Lung microvascular endothelial cell (primary cell): Measurements from ENCODE around the gene NR3C2. TPM values are rescaled to one million over a fixed set of nuclear protein-coding genes. Genes with fewer than 3 reads are reported as not detected.
"Not testable (repeated sequence)": the region's sequence is repeated elsewhere in the genome, so short reads cannot be mapped to it uniquely, and the experiment has no call there.

Experiments used
- DNase-seq, 2 donors: peaks; one replicate each; pipeline versions ENCODE4 v3.0.0 to v3.0.0-alpha.2; 2010; ENCODE audit warnings: low read depth in 2 of 2
- total RNA-seq: library from RNA; depleted of rRNA; stranded (reverse); fragments of >200 nt; gene quantifications from 2 replicates; pipeline ENCODE4 v1.2.1, GENCODE V29; 2014

The NR3C2 gene
- total RNA-seq, 1 donor from 2014 or later, result 4.6 TPM

DNA sequence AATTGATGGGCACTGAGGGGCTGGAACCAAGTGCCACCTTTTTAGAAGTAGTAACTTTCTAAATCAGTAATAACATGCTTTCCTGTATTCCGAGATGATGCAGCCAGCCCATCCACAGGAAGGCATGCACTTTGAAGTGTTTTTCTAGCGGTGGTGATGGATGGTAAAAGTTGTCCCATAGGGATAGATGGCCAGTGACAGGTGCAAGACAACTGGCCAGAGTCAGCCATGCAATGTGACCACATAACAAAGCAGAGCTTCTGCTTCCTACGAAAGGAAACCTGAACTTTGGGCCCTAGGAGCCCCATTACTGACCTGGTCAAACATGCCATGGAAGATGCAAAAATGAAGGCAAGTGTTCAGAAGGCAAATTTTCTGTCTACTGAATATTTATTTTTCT lies 72.3 kb downstream of the NR3C2 start:
- no peak for DNase-seq

- DNase-seq, result no peak
These were observed 74.5 kb downstream of the NR3C2 start for GRCh38 chr4:148367756-148368155.

DNA sequence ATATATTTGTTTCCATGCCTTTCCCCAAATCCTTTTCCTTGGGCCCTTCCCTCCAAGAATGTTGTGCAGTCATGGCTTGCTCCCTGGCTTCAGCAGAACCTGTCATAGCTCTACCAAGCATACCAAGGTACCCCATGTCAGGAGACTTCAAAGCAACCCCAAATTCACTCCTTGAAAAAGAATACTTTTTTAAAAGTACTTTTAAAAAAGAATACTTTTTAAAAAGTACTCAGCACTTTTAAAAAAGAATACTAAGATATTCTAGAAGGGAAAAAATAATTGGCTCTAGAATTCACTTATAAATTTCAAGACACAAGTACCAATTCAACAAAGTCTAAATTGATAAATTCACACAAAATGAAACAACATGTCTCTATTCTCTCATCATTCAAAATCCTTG lies 76.0 kb downstream of the NR3C2 start:
- DNase-seq, result no peak

DNA sequence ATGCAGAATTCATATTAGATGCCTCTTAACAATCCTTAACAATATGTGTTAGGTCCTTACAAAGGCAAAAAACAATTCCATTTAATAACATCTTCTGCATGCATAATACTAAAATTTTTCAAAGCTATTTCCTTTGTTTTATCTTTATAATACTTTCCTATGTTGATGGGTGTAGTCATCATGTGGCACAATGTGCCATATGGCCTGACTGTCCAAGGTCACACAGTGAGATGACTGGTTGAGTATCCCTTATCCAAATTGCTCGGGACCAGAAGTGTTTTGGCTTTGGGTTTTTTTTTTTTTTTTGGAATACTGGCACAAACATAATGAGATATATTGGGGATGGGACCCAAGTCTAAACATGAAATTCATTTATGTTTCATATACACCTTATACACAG lies 77.7 kb downstream of the NR3C2 start:
- no peak for DNase-seq

- peak in 1 of 2 donors; percentile 32 for DNase-seq
These were observed 82.4 kb downstream of the NR3C2 start for GRCh38 chr4:148359769-148360168.

GRCh38 chr4:148355442-148356123 lies 86.6 kb downstream of the NR3C2 start:
- peak; percentile 51 to 91 for DNase-seq

DNA sequence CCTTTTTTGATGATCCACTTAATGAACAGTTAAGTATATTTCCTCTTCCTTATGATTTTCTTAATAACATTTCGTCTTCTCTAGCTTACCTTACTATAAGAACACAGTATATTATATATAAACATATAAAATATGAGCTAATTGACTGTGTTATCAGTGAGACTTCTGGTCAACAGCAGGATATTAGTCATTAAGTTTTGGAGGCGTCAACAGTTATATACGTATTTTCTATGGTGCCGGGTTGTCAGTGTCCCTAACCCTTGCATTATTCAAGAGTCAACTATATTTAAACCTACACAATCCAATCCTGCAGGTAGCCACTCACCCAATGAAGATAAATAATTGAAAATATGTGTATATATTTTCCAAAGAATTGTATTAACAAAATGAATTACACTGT lies 88.0 kb downstream of the NR3C2 start:
- peak; percentile 45 to 60 for DNase-seq

- DNase-seq, result peak in 1 of 2 donors; percentile 60
These were observed 88.6 kb downstream of the NR3C2 start for GRCh38 chr4:148353571-148353970.

DNA sequence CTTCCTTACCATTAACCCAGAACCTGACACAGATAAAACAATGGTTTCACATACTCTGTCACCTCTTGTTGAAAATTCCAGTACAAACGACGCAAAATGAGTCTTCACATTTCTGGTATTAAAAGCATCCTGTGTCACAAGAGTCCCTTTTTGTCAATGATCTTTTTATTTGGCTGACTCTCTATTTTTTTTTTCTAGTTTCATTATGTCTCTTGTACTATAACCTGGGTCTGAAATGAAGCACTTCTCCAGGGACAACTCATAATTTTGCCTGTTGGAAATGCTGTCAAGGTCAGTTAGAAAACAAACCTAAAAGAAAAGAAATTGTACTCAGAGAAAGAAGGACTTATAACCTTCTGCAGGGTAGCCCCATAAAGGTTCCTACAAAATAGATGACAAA lies 93.1 kb downstream of the NR3C2 start:
- DNase-seq, result no peak

DNA sequence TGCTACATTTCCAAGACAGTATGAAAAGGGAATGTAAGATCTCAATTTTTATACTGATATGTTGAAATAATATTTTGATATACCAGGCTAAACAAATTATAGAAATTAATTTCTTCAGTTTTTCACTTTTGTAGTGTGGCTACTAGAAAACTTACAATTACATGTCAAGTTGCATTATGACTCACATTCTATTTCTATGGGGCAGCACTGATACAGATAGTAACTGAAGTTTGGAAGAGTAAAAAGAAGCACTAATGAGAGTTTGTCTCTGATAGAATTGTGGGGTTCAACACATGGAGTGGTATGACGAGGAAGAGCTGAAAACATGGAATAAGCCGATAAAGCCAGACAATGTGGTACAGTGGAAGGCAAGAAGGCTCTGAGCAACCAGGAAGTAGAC lies 95.6 kb downstream of the NR3C2 start:
- no peak for DNase-seq

- no peak for DNase-seq
These were observed 96.7 kb downstream of the NR3C2 start for GRCh38 chr4:148345509-148345908.

- DNase-seq, result peak in 1 of 2 donors; percentile 35
These were observed 97.3 kb downstream of the NR3C2 start for GRCh38 chr4:148344941-148345340.

DNA sequence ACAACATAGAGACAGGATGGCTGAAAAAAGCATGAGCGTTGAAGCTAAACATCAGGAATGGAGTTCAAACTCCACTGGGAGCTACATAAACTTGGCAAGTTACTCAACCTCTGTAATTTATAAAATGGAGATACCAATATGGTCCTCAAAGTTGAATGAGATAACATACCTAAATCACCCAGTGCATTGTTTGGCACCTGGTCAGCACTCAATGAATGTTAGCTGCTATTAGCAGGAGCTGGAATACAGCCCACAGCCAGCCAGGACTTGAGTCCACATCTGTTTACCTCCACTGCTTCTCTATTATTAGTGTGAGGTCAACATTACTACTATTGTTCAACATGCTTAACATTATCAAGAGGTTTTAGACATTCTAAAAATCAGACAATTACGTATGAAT lies 97.9 kb downstream of the NR3C2 start:
- peak; percentile 27 to 44 for DNase-seq

- peak; percentile 44 to 71 for DNase-seq
These were observed 100.0 kb downstream of the NR3C2 start for GRCh38 chr4:148341980-148342800.

GRCh38 chr4:148335133-148335532 lies 107.1 kb downstream of the NR3C2 start:
- DNase-seq, result no peak

GRCh38 chr4:148333265-148333664 lies 108.9 kb downstream of the NR3C2 start:
- no peak for DNase-seq

GRCh38 chr4:148332486-148332885 lies 109.7 kb downstream of the NR3C2 start:
- no peak for DNase-seq

GRCh38 chr4:148330724-148331123 lies 111.5 kb downstream of the NR3C2 start:
- no peak for DNase-seq

DNA sequence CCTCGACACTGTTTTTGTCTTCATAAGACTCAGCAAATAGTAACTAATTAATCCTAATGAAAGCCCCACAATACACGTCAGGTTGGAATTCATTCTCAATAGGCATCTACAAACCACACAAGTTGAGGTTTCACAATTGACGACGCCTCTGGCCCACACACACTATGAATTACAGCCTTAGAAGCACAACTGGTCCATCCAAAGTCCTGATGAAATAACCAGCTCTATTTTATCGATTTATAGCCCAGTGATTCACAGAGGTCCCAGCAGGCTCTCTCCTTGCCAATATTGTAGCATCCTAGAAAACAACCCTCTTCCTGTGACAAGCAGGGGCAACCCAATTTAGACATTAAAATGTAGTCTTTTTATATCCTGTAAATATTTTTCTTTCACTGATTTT lies 112.1 kb downstream of the NR3C2 start:
- no peak for DNase-seq

- no peak for DNase-seq
These were observed 112.5 kb downstream of the NR3C2 start for GRCh38 chr4:148329751-148330150.

DNA sequence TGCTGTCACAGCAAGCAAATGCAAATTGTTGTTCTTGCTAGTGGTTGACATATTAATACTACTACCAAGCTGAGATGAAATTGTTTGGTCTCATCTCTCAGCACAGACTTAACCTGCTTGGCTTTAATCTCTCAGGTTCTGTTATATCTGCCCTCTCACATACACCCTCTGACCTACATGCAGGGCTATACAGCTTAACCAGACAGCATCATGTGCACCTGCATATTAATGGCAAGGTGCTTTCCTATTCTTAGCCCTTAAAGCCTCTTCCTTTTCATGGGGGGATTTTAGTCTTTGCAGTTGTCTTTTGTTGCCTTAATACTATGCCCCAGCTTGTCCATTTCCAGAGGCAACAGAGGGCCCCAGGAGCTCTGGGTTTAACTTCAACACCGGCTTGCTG lies 114.5 kb downstream of the NR3C2 start:
- no peak for DNase-seq

DNA sequence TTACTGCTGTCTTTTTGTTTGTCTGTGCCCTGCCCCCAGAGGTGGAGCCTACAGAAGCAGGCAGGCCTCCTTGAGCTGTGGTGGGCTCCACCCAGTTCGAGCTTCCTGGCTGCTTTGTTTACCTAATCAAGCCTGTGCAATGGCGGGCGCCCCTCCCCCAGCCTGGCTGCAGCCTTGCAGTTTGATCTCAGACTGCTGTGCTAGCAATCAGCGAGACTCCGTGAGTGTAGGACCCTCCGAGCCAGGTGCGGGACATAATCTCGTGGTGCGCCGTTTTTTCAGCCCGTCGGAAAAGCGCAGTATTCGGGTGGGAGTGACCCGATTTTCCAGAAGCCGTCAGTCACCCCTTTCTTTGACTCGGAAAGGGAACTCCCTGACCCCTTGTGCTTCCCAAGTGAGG lies 118.9 kb downstream of the NR3C2 start:
- not testable (repeated sequence) for DNase-seq

- no peak for DNase-seq
These were observed 127.2 kb downstream of the NR3C2 start for GRCh38 chr4:148315049-148315448.
